GM12892 (cell line): ENCODE results near the gene SLC35G4.

Source experiments
- POLR2A ChIP-seq: IDR thresholded peaks from 2 replicates; pipeline ENCODE4 v1.6.1; 2011; ENCODE audit warnings: low read depth, low read length, control low read depth
- POLR2AphosphoS5 ChIP-seq: IDR thresholded peaks from 2 replicates; pipeline ENCODE4 v1.6.1; 2011; ENCODE audit warnings: low read depth, low read length, control low read depth
- TAF1 ChIP-seq: IDR thresholded peaks from 2 replicates; pipeline ENCODE4 v1.6.1; 2011; ENCODE audit warnings: low read depth, mild to moderate bottlenecking, control low read depth, low read length, borderline replicate concordance

DNA sequence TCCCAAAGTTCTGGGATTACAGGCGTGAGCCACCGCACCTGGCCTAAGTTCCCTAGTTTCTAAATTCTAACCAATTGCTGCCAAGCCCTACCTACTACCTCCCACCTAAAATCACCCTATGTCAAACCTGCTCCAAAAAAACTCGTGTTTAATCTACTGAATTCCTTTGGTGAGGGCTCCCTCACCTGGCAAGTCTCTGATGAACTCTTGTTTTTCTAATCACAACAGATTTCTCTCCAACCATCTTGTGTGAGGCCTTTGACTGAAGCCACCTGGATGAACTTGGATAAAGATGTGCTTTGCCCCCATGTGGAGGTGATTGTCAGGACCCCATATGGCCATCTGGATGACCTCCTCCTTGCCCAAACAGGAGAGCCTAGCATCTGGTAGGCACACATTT is 17.4 kb upstream of the SLC35G4 start:
- TF ChIP-seq POLR2A (no peak), POLR2AphosphoS5 (no peak), TAF1 (no peak)
